Peyer's patch (tissue), 4 donors: Measurements from ENCODE around the gene ACTMAP.

Source experiments
- CTCF ChIP-seq, 6 experiments: fragments of 450-650 bp in 4 of 6; fragments of 200-600 bp in 2 of 6; sonication (generic) in 1 of 6; IDR thresholded peaks; one replicate each; pipeline ENCODE4 v1.5.1; 2017 to 2019; ENCODE audit warnings: antibody characterized with exemption in 6 of 6, mild to moderate bottlenecking in 3 of 6, moderate library complexity in 1 of 6
- POLR2A ChIP-seq, 2 donors: fragments of 450-650 bp; IDR thresholded peaks; one replicate each; pipeline ENCODE4 v1.5.1; 2017; ENCODE audit warnings: antibody characterized with exemption in 2 of 2, mild to moderate bottlenecking in 2 of 2, moderate library complexity in 2 of 2

- no peak for TF ChIP-seq CTCF (IDR thresholded peaks at IDR 0.05)
- peak; percentile 44 to 66 for TF ChIP-seq POLR2A (IDR thresholded peaks at IDR 0.05)
These were observed 48.6 kb upstream of the ACTMAP start, which contains the start of gene EGLN2 for GRCh38 chr19:40798683-40799557.
